ENCODE results near the gene WDR18. TPM values are rescaled to one million over a fixed set of nuclear protein-coding genes. Genes with fewer than 3 reads are reported as not detected.

The WDR18 gene
- polyA plus RNA-seq, 1 experiment = 44.3 TPM

DNA sequence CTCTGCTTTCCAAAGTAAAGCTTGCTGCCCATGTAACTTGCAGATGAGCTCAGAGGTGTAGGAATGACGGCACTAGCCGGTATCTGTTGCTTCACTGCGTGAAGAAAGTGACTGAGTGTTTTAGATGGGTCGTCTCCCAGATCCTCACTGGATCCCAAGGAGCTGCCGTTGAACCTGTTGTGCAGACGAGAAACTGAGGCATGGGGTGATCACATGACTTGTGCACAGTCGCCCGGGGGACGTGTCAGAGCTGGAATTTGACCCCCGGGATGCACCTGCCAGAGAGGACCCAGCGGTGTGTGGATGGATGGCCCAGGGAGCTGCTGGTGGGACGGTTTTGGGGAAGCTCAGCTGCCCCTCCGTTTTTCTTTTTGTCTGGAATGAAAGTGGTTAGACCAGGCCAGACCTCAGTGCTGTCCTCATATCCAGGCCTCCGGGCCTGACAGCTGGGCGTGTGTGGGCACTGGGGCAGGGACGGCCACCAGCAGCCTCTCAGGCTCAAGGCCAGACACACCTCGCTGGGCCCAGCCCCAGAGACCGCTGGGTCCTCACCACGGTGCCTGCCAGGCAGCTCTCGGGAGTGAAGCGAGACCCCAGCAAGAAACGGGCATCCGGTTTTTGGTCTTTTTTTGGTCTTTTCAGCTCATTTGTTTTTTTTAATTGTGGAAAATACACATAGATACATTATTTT is 45.8 kb upstream of the WDR18 start:
- Histone ChIP-seq H3K36me3 (ENCODE audit: control insufficient read depth, insufficient read depth, low read length) (peaks cover 31% of the 10 kb centered on the region), H3K4me3 (ENCODE audit: low read depth, low read length) (no peak overlapping the region), H3K27me3 (ENCODE audit: control insufficient read depth, insufficient read depth, low read length) (no peaks in the 10 kb centered on the region)
- no peak for DNase-seq (ENCODE audit: low read depth)
- CTCF ChIA-PET = no interaction called here
- TF ChIP-seq, protein P1, sequence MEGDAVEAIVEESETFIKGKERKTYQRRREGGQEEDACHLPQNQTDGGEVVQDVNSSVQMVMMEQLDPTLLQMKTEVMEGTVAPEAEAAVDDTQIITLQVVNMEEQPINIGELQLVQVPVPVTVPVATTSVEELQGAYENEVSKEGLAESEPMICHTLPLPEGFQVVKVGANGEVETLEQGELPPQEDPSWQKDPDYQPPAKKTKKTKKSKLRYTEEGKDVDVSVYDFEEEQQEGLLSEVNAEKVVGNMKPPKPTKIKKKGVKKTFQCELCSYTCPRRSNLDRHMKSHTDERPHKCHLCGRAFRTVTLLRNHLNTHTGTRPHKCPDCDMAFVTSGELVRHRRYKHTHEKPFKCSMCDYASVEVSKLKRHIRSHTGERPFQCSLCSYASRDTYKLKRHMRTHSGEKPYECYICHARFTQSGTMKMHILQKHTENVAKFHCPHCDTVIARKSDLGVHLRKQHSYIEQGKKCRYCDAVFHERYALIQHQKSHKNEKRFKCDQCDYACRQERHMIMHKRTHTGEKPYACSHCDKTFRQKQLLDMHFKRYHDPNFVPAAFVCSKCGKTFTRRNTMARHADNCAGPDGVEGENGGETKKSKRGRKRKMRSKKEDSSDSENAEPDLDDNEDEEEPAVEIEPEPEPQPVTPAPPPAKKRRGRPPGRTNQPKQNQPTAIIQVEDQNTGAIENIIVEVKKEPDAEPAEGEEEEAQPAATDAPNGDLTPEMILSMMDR (IDR thresholded peaks at IDR 0.05; ENCODE audit: insufficient read depth, low read depth, low read length) = no peak
- POLR2A ChIA-PET = no interaction called here

DNA sequence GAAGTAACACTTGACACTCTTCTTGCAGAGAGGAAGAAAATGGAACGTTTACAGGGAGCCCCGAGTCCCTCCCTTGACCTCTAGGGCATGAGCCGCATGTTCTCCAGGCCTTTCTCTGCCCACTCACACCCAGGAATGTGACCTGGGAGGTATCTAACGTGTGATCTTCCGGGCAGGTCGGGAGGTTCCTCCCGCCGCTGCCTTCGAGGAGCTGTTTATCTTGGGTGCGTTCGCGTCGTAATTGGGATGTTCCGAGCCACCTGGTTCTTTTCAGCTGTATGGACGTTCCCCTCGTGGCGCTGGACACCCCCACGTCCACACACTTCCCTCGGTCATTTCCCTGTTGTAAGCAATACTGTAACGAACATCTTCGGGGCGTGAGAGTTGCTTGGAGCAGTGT is 44.7 kb upstream of the WDR18 start:
- H3K4me3 ChIP-seq (ENCODE audit: low read depth, low read length) = no peak overlapping the region
- CTCF ChIA-PET = no interaction called here
- TF ChIP-seq, protein P1 (IDR thresholded peaks at IDR 0.05; ENCODE audit: insufficient read depth, low read depth, low read length) = no peak
- H3K27me3 ChIP-seq (ENCODE audit: control insufficient read depth, insufficient read depth, low read length) = no peaks in the 10 kb centered on the region
- DNase-seq (ENCODE audit: low read depth) = no peak
- H3K36me3 ChIP-seq (ENCODE audit: control insufficient read depth, insufficient read depth, low read length) = peaks cover 39% of the 10 kb centered on the region
- POLR2A ChIA-PET = no interaction called here

DNA sequence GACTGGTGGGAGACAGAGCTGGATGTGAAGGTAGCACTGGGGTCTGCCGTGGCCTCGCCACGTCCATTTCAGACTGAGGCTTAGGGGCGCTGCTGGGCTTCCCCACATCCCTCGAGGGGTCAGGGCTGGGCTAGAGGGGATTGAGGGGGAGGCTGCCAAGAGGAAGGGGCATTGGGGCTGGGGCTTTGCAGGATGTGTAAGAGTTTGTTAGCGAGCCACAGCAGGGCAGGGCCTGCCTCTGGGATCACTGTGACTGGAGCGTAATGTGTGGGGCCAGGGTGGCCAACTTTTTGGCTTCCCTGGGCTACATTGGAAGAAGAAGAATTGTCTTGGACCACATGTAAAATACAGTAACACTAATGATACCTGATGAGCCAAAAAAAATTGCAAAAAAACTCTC is 44.2 kb upstream of the WDR18 start:
- Histone ChIP-seq H3K27me3 (ENCODE audit: control insufficient read depth, insufficient read depth, low read length) (no peaks in the 10 kb centered on the region), H3K36me3 (ENCODE audit: control insufficient read depth, insufficient read depth, low read length) (peaks cover 39% of the 10 kb centered on the region), H3K4me3 (ENCODE audit: low read depth, low read length) (no peak overlapping the region)
- CTCF ChIA-PET = no interaction called here
- POLR2A ChIA-PET = no interaction called here
- TF ChIP-seq, protein P1 (IDR thresholded peaks at IDR 0.05; ENCODE audit: insufficient read depth, low read depth, low read length) = no peak
- no peak for DNase-seq (ENCODE audit: low read depth)

DNA sequence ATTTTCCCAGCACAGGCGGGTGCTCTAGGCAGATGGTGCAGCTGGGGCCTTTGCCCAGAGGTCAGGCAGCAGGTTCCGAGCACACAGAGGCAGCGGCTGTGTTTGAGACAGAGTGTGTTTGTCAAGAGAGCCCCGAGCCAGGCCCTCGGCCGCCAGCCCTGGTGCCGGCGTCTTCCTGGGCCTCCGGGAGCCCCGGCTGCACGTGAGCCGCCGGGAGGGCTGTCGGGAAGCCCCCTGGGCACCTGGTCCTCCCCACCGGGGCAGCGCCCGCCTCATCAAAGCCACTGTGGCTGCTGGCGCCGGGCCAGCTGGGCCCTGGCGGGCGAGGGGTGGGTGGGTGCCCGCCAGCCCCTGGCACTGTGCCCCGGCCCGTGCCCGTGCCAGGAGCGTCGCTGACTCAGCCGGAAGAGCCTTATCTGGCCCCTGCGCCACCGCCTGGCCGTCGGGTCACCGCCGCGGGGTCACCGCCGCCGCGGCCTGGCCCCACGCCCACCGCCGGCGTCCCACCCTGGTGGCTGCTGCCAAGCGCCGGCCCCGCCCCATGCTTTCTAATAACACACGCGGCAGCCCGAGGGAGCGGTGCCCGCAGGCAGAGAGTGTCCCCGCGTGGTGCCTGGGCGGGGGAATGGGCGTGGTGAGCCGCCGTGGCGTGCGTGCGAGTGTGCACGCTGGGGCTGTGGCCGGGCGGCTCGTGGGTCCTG is 43.4 kb upstream of the WDR18 start:
- POLR2A ChIA-PET = interaction anchor here (0.6 kb wide), 1 partner anchor 88 kb away, joined by 6 read pairs; no protein-coding TSS in a partner anchor
- TF ChIP-seq, protein P1 (IDR thresholded peaks at IDR 0.05; ENCODE audit: insufficient read depth, low read depth, low read length) = no peak
- Histone ChIP-seq H3K4me3 (ENCODE audit: low read depth, low read length) (no peak overlapping the region; the same call in none of the 2 replicates), H3K27me3 (ENCODE audit: control insufficient read depth, insufficient read depth, low read length) (no peaks in the 10 kb centered on the region), H3K36me3 (ENCODE audit: control insufficient read depth, insufficient read depth, low read length) (peaks cover 39% of the 10 kb centered on the region)
- CTCF ChIA-PET = no interaction called here
- DNase-seq (ENCODE audit: low read depth) = no peak

DNA sequence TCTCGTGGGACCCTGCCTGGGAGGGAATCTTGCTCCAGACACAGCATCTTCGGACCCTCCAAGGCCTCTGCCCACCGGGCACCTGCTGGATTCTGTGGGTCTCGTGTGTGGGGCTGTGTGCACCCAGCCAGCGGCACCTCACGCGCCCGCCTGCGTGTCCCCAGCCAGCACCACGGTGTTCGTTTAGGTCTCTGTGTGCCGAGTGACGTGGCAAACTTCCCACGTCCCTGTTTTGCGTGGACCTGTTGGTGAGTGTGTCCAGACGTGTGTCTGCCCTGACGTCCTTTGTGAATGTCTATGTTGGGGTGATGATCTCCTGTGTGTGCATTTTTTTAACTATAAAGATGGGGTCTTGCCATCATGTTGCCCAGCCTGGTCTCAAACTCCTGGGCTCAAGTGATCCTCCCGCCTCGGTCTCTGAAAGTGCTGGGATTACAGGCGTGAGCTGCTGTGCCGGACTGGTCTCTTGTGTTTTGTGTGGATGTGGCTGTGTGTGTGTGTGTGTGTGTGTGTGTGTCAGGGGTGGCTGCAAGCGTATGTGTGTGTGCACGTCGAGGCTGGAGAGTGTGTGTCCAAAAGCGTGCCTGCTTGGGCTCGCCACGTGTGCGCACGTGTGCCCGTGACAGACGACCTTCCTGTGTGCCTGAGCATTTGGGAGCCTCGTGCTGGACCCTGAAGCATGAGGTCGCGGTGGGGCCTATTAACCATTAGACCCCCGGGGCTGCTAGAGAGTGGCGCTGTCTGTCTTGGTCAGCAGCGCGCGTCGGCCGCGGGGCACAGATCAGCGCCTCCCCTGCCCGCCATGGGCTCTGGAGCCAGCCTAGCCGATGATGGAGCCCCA is 42.6 kb upstream of the WDR18 start:
- DNase-seq (ENCODE audit: low read depth) = no peak
- ChIA-PET CTCF (no interaction called here), POLR2A (no interaction called here)
- TF ChIP-seq, protein P1 (IDR thresholded peaks at IDR 0.05; ENCODE audit: insufficient read depth, low read depth, low read length) = no peak
- H3K27me3 ChIP-seq (ENCODE audit: control insufficient read depth, insufficient read depth, low read length) = no peaks in the 10 kb centered on the region
- H3K36me3 ChIP-seq (ENCODE audit: control insufficient read depth, insufficient read depth, low read length) = peaks cover 36% of the 10 kb centered on the region
- H3K4me3 ChIP-seq (ENCODE audit: low read depth, low read length) = peak overlapping the region; percentile 11; the same call in 1 of the 2 replicates

Measured in BJ (cell line).